Measurements from ENCODE around the gene CISD3.

Gene CISD3

DNA sequence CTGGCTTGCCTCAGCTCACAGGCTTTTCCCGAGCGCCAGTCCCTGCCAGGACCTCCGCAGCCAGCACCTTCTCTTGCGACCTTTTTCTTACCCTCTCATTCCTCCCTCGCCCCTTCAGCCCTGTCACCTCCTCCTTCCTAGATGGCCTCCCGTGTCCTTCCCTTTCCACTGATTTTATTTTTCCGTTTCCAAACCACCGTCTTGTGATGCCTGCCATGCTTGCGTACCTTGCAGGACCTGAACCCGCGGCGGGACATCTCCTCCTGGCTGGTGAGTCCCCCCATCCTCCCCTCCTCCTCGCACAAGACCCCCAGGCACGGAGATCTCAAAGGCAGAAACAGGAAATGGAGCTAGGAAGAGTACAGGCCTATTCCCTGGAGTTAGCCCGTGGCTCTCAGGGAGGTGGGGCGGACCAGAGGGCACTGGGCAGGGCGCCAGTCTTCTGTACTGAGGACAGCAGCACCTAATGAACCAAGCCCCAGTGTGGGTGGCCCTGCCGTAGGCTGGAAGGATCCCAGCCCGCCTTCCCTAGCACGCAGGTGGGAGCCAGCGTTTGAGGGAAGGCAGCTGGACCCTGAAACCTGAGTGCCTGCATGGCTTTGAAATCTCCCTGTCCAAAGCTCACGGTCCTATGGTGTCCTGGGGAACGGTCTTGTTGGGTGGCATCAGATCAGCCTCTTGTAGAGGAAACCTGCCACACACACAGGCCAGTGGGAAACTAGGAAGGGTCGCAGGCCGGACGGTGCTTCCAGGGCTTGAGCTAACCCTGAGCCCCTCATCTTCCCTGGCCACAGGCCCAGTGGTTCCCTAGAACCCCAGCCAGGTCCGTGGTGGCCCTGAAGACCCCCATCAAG is 612 bp downstream of the CISD3 start (continued):
- TF ChIP-seq ZNF426 (tag by site-specific recombination; IDR thresholded peaks at IDR 0.05), result no peak
- TF ChIP-seq ZNF544 (tag by site-specific recombination; IDR thresholded peaks at IDR 0.05), result no peak
- peak; percentile 86 for TF ChIP-seq ZNF335 (tag by site-specific recombination; conservative IDR thresholded peaks at IDR 0.05)
- TF ChIP-seq ZNF510 (tag by site-specific recombination; IDR thresholded peaks at IDR 0.05; ENCODE audit: insufficient replicate concordance), result no peak
- no peak for TF ChIP-seq ZNF610 (tag by site-specific recombination; IDR thresholded peaks at IDR 0.05; ENCODE audit: borderline replicate concordance)
- no peak for TF ChIP-seq BCL11A (tag by site-specific recombination; IDR thresholded peaks at IDR 0.05; ENCODE audit: low read depth)
- TF ChIP-seq ZNF558 (tag by site-specific recombination; IDR thresholded peaks at IDR 0.05), result no peak
- TF ChIP-seq ZNF529 (tag by site-specific recombination; IDR thresholded peaks at IDR 0.05; ENCODE audit: insufficient replicate concordance), result no peak
- peak; percentile 58; the same call in 1 of the 2 replicates for TF ChIP-seq ZNF2 (tag by site-specific recombination; IDR thresholded peaks at IDR 0.05)
- no peak for TF ChIP-seq ZNF202 (tag by site-specific recombination; IDR thresholded peaks at IDR 0.05; ENCODE audit: borderline replicate concordance)
- no peak for TF ChIP-seq ZBTB21 (tag by site-specific recombination; IDR thresholded peaks at IDR 0.05)
- peak; percentile 93 for TF ChIP-seq ZFHX2 (tag by site-specific recombination; conservative IDR thresholded peaks at IDR 0.05)
- peak; percentile 77; the same call in 1 of the 2 replicates for TF ChIP-seq ZEB2 (tag by site-specific recombination; IDR thresholded peaks at IDR 0.05)
- no peak for TF ChIP-seq ZNF416 (tag by site-specific recombination; IDR thresholded peaks at IDR 0.05)
- TF ChIP-seq ZNF555 (tag by site-specific recombination; conservative IDR thresholded peaks at IDR 0.05), result no peak
- no peak; the same call in 1 of the 2 replicates for TF ChIP-seq ZNF707 (tag by site-specific recombination; IDR thresholded peaks at IDR 0.05)
- TF ChIP-seq, protein P1, sequence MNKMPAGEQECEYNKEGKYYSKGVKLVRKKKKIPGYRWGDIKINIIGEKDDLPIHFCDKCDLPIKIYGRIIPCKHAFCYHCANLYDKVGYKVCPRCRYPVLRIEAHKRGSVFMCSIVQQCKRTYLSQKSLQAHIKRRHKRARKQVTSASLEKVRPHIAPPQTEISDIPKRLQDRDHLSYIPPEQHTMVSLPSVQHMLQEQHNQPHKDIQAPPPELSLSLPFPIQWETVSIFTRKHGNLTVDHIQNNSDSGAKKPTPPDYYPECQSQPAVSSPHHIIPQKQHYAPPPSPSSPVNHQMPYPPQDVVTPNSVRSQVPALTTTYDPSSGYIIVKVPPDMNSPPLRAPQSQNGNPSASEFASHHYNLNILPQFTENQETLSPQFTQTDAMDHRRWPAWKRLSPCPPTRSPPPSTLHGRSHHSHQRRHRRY (tag by site-specific recombination; IDR thresholded peaks at IDR 0.05), result 0 out of 2 replicates have a peak, but pooled peaks have one; percentile 56
- no peak for TF ChIP-seq MEIS1 (CRISPR knock-in tag; IDR thresholded peaks at IDR 0.05; ENCODE audit: borderline replicate concordance)
- no peak for TF ChIP-seq ZNF433 (tag by site-specific recombination; IDR thresholded peaks at IDR 0.05; ENCODE audit: low read depth)
- TF ChIP-seq SETDB1 (IDR thresholded peaks at IDR 0.05; ENCODE audit: insufficient read length, low read length), result no peak
- TF ChIP-seq KLF16 (tag by site-specific recombination; IDR thresholded peaks at IDR 0.05), result peak; percentile 35; the same call in 1 of the 2 replicates
- TF ChIP-seq, protein P2, sequence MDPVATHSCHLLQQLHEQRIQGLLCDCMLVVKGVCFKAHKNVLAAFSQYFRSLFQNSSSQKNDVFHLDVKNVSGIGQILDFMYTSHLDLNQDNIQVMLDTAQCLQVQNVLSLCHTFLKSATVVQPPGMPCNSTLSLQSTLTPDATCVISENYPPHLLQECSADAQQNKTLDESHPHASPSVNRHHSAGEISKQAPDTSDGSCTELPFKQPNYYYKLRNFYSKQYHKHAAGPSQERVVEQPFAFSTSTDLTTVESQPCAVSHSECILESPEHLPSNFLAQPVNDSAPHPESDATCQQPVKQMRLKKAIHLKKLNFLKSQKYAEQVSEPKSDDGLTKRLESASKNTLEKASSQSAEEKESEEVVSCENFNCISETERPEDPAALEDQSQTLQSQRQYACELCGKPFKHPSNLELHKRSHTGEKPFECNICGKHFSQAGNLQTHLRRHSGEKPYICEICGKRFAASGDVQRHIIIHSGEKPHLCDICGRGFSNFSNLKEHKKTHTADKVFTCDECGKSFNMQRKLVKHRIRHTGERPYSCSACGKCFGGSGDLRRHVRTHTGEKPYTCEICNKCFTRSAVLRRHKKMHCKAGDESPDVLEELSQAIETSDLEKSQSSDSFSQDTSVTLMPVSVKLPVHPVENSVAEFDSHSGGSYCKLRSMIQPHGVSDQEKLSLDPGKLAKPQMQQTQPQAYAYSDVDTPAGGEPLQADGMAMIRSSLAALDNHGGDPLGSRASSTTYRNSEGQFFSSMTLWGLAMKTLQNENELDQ (tag by site-specific recombination; IDR thresholded peaks at IDR 0.05; ENCODE audit: low read depth), result no peak
- TF ChIP-seq, protein P3, sequence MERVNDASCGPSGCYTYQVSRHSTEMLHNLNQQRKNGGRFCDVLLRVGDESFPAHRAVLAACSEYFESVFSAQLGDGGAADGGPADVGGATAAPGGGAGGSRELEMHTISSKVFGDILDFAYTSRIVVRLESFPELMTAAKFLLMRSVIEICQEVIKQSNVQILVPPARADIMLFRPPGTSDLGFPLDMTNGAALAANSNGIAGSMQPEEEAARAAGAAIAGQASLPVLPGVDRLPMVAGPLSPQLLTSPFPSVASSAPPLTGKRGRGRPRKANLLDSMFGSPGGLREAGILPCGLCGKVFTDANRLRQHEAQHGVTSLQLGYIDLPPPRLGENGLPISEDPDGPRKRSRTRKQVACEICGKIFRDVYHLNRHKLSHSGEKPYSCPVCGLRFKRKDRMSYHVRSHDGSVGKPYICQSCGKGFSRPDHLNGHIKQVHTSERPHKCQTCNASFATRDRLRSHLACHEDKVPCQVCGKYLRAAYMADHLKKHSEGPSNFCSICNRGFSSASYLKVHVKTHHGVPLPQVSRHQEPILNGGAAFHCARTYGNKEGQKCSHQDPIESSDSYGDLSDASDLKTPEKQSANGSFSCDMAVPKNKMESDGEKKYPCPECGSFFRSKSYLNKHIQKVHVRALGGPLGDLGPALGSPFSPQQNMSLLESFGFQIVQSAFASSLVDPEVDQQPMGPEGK (tag by site-specific recombination; IDR thresholded peaks at IDR 0.05), result peak; percentile 95
- TF ChIP-seq, protein P4, sequence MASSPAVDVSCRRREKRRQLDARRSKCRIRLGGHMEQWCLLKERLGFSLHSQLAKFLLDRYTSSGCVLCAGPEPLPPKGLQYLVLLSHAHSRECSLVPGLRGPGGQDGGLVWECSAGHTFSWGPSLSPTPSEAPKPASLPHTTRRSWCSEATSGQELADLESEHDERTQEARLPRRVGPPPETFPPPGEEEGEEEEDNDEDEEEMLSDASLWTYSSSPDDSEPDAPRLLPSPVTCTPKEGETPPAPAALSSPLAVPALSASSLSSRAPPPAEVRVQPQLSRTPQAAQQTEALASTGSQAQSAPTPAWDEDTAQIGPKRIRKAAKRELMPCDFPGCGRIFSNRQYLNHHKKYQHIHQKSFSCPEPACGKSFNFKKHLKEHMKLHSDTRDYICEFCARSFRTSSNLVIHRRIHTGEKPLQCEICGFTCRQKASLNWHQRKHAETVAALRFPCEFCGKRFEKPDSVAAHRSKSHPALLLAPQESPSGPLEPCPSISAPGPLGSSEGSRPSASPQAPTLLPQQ (tag by site-specific recombination; IDR thresholded peaks at IDR 0.05), result no peak
- TF ChIP-seq ZNF157 (tag by site-specific recombination; IDR thresholded peaks at IDR 0.05), result no peak
- no peak for TF ChIP-seq ZBTB1 (tag by site-specific recombination; IDR thresholded peaks at IDR 0.05)
- TF ChIP-seq ZNF660 (tag by site-specific recombination; IDR thresholded peaks at IDR 0.05), result no peak
- TF ChIP-seq ZNF521 (tag by site-specific recombination; IDR thresholded peaks at IDR 0.05), result no peak
- no peak for TF ChIP-seq ZNF350 (tag by site-specific recombination; IDR thresholded peaks at IDR 0.05)
- TF ChIP-seq ZNF585B (tag by site-specific recombination; IDR thresholded peaks at IDR 0.05), result no peak
- no peak for TF ChIP-seq ZNF785 (tag by site-specific recombination; IDR thresholded peaks at IDR 0.05)
- peak; percentile 33; the same call in 1 of the 2 replicates for TF ChIP-seq ZNF629 (tag by site-specific recombination; IDR thresholded peaks at IDR 0.05)
- no peak for TF ChIP-seq ZNF248 (tag by site-specific recombination; IDR thresholded peaks at IDR 0.05)
- peak; percentile 76 for TF ChIP-seq ZBTB20 (tag by site-specific recombination; IDR thresholded peaks at IDR 0.05)
- no peak for TF ChIP-seq ZNF174 (tag by site-specific recombination; IDR thresholded peaks at IDR 0.05)

All from HEK293 (cell line).